Astrocyte of the cerebellum (primary cell): Measurements from ENCODE around the gene APOH.
A peak's percentile ranks its signal among the peaks of the same experiment; 100 is the strongest.
"Not testable (repeated sequence)": the region's sequence is repeated elsewhere in the genome, so short reads cannot be mapped to it uniquely, and the experiment has no call there.

Source experiments
- DNase-seq: peaks from one replicate; pipeline ENCODE4 v3.0.0-alpha.2; 2011; ENCODE audit warnings: low read depth
- H3K4me3 ChIP-seq: 2 replicates; pipeline ENCODE4 v1.5.1; 2011; ENCODE audit warnings: mild to moderate bottlenecking, low read depth, low read length, moderate library complexity
- in situ Hi-C: cut with HindIII; loops from 2 replicates; pipeline ENCODE4 v1.10.0; 2017; ENCODE audit warnings: low sequenced_read_pairs
- TF ChIP-seq, protein P1 (sequence below): IDR thresholded peaks from 2 replicates; pipeline ENCODE4 v1.5.1; 2012; ENCODE audit warnings: low read length, low read depth, moderate library complexity, mild to moderate bottlenecking; ENCODE audit errors: missing control alignments

Gene APOH

GRCh38 chr17:66255527-66255971, 26.3 kb upstream of the APOH start:
- no peak for DNase-seq
- TF ChIP-seq, protein P1, sequence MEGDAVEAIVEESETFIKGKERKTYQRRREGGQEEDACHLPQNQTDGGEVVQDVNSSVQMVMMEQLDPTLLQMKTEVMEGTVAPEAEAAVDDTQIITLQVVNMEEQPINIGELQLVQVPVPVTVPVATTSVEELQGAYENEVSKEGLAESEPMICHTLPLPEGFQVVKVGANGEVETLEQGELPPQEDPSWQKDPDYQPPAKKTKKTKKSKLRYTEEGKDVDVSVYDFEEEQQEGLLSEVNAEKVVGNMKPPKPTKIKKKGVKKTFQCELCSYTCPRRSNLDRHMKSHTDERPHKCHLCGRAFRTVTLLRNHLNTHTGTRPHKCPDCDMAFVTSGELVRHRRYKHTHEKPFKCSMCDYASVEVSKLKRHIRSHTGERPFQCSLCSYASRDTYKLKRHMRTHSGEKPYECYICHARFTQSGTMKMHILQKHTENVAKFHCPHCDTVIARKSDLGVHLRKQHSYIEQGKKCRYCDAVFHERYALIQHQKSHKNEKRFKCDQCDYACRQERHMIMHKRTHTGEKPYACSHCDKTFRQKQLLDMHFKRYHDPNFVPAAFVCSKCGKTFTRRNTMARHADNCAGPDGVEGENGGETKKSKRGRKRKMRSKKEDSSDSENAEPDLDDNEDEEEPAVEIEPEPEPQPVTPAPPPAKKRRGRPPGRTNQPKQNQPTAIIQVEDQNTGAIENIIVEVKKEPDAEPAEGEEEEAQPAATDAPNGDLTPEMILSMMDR, result no peak
- no peak overlapping the region for H3K4me3 ChIP-seq
- in situ Hi-C loops, result no loop called here

GRCh38 chr17:66255112-66255511, 25.9 kb upstream of the APOH start:
- in situ Hi-C loops, result no loop called here
- DNase-seq, result peak; percentile 80
- TF ChIP-seq, protein P1, result peak; percentile 78
- H3K4me3 ChIP-seq, result no peak overlapping the region

DNA sequence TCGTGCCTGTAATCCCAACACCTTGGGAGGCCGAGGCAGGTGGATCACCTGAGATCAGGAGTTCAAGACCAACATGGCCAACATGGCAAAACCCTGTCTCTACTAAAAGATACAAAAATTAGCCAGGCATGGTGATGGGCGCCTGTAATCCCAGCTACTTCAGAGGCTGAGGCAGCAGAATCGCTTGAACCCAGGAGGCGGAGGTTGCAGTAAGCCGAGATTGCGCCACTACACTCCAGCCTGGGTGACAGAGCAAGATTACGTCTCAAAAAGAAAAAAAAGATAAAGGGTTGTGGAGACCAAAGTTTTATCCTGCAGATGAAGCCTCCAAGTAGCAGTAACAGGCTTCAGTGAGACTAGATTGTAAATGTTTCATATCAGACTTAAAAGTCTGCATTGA, 24.2 kb upstream of the APOH start:
- DNase-seq, in situ Hi-C loops, H3K4me3 ChIP-seq: not testable (repeated sequence)

DNA sequence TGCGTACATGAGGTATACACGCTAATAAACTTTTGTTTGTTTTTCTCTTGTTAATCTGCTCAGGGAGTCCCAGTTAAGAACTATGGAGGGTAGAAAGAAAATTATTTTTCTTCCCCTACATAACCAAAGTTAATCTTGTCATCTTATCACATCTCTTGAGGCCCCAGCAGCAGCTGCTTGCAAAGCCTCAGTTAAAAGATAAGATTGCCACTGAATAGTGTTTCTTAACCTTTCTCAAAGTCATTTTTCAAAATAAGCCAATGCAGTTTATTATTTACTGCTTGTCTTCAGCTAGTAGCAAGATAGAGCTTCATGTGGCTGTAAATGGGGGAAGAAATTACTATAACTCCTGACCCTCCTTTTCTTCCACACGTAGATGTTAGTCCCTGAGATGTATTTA, 21.5 kb upstream of the APOH start:
- no peak overlapping the region for H3K4me3 ChIP-seq
- in situ Hi-C loops, result no loop called here
- TF ChIP-seq, protein P1, result no peak
- no peak for DNase-seq

GRCh38 chr17:66248285-66248684, 19.1 kb upstream of the APOH start:
- in situ Hi-C loops, result no loop called here
- no peak for DNase-seq
- TF ChIP-seq, protein P1, result no peak
- no peak overlapping the region for H3K4me3 ChIP-seq

DNA sequence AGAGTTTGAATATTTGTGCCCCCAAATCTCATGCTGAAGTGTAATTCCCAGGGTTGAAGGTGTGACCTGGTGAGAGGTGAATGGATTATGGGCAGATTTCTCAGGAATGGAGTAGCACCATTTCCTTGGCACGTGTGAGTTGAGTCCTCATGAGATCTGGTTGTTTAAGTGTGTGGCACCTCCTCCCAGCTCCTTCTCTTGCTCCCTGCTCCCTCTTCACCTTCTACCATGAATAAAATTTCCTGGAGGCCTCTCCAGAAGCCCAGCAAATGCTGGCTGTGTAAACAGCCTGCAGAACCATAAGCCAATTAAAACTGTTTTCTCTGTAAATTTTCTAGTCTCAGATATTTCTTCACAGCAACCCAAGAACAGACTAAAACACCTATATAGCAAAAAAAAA, 12.6 kb upstream of the APOH start:
- H3K4me3 ChIP-seq, result no peak overlapping the region
- TF ChIP-seq, protein P1, result no peak
- no peak for DNase-seq
- in situ Hi-C loops, result no loop called here

DNA sequence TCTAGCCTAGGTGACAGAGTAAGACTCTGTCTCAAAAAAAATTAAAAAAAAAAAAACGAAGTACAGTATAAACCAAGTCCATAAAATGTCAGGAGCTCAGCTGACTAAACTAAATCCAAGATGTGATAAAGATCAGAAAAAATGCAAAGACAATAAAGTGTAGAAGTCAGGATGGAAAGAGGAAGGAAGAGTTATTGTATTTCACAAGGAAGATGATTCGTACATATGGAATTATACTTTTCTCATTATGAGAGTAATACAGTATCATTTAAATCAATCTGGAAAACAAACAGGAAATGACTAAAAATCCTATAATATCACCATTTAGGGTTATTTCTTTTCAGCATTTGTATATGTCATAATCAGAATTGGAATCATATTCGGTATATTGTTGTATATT, 11.4 kb upstream of the APOH start:
- TF ChIP-seq, protein P1, result no peak
- no peak overlapping the region for H3K4me3 ChIP-seq
- in situ Hi-C loops, result no loop called here
- DNase-seq, result no peak
